Tibial artery (tissue), 4 donors: ENCODE data around the gene DPP4.

Source experiments
- DNase-seq, 2 donors: peaks; one replicate each; pipeline ENCODE4 v3.0.0-alpha.2; 2019
- H3K27ac ChIP-seq, 2 donors: fragments of 200-600 bp; sonication (generic) in 1 of 2; 1 replicate in 1 of 2; 2 replicates in 1 of 2; pipeline ENCODE4 v1.5.1; 2018 to 2019; ENCODE audit warnings: mild to moderate bottlenecking in 1 of 2
- H3K27me3 ChIP-seq, 2 donors: fragments of 200-600 bp; sonication (generic) in 1 of 2; one replicate each; pipeline versions ENCODE4 v1.5.1 to v1.6.0; 2016 to 2019
- H3K36me3 ChIP-seq, 3 donors: fragments of 200-600 bp; sonication (generic) in 2 of 3; one replicate each; pipeline ENCODE4 v1.5.1; 2016 to 2019; ENCODE audit warnings: mild to moderate bottlenecking in 2 of 3
- H3K4me1 ChIP-seq, 4 donors: fragments of 200-600 bp; sonication (generic) in 2 of 4; 1 replicate in 3 of 4; 2 replicates in 1 of 4; pipeline ENCODE4 v1.5.1; 2016 to 2019
- H3K4me3 ChIP-seq, 2 donors: fragments of 200-600 bp; sonication (generic) in 1 of 2; 1 replicate in 1 of 2; 2 replicates in 1 of 2; pipeline ENCODE4 v1.5.1; 2018 to 2019; ENCODE audit warnings: mild to moderate bottlenecking in 2 of 2
- H3K9me3 ChIP-seq, 3 donors: fragments of 200-600 bp; sonication (generic) in 1 of 3; one replicate each; pipeline ENCODE4 v1.5.1; 2016 to 2019
- CTCF ChIP-seq, 2 experiments: fragments of 200-600 bp in 1 of 2; fragments of 450-650 bp in 1 of 2; IDR thresholded peaks; one replicate each; pipeline ENCODE4 v1.5.1; 2017 to 2019; ENCODE audit warnings: antibody characterized with exemption in 2 of 2, mild to moderate bottlenecking in 1 of 2, moderate library complexity in 1 of 2
- intact Hi-C: fragments of 100-400 bp; cut with DNase I; formaldehyde crosslinking; loops from one replicate; pipeline ENCODE4 v1.15.0; 2023; ENCODE audit warnings: low total_unique reads

The DPP4 gene

GRCh38 chr2:162084536-162084935 is 10.5 kb upstream of the DPP4 start:
- H3K4me3 ChIP-seq: no peak overlapping the region
- DNase-seq: no peak
- H3K36me3 ChIP-seq: no peaks in the 10 kb centered on the region
- H3K9me3 ChIP-seq: peaks cover 0 to 4% (median 2%) of the 10 kb centered on the region in 3 donors
- no peak for TF ChIP-seq CTCF (IDR thresholded peaks at IDR 0.05)
- H3K4me1 ChIP-seq: no peaks in the 10 kb centered on the region
- intact Hi-C loops: no loop called here
- no peaks in the 10 kb centered on the region for H3K27me3 ChIP-seq
- H3K27ac ChIP-seq: no peak overlapping the region

- no peak for DNase-seq
- no peak overlapping the region for H3K4me3 ChIP-seq
- intact Hi-C loops: no loop called here
- no peaks in the 10 kb centered on the region for H3K36me3 ChIP-seq
- H3K4me1 ChIP-seq: no peaks in the 10 kb centered on the region
- H3K27me3 ChIP-seq: no peaks in the 10 kb centered on the region
- H3K27ac ChIP-seq: no peak overlapping the region
- H3K9me3 ChIP-seq: peaks cover 0 to 13% (median 12%) of the 10 kb centered on the region in 3 donors
- TF ChIP-seq CTCF (IDR thresholded peaks at IDR 0.05): no peak
These were observed 8.7 kb upstream of the DPP4 start for GRCh38 chr2:162082681-162083080.

GRCh38 chr2:162082036-162082435 is 8.0 kb upstream of the DPP4 start:
- no peak overlapping the region for H3K27ac ChIP-seq
- no peaks in the 10 kb centered on the region for H3K4me1 ChIP-seq
- peaks cover 0 to 13% (median 12%) of the 10 kb centered on the region in 3 donors for H3K9me3 ChIP-seq
- no peak for DNase-seq
- no peaks in the 10 kb centered on the region for H3K36me3 ChIP-seq
- intact Hi-C loops: no loop called here
- H3K27me3 ChIP-seq: no peaks in the 10 kb centered on the region
- TF ChIP-seq CTCF (IDR thresholded peaks at IDR 0.05): no peak
- no peak overlapping the region for H3K4me3 ChIP-seq

- Histone ChIP-seq H3K36me3 (no peaks in the 10 kb centered on the region), H3K27ac (no peak overlapping the region), H3K4me3 (no peak overlapping the region), H3K27me3 (peaks cover 0 to 9% of the 10 kb centered on the region in 2 donors), H3K9me3 (peaks cover 0 to 13% (median 12%) of the 10 kb centered on the region in 3 donors), H3K4me1 (peaks cover 0 to under 1% (median 0%) of the 10 kb centered on the region in 4 donors)
- intact Hi-C loops: no loop called here
- no peak for TF ChIP-seq CTCF (IDR thresholded peaks at IDR 0.05)
- DNase-seq: no peak
These were observed 5.5 kb upstream of the DPP4 start for GRCh38 chr2:162079514-162079913.

- TF ChIP-seq CTCF (IDR thresholded peaks at IDR 0.05): no peak
- peaks cover 0 to 25% of the 10 kb centered on the region in 2 donors for H3K27me3 ChIP-seq
- H3K4me1 ChIP-seq: peaks cover 0 to 16% (median 7%) of the 10 kb centered on the region in 4 donors
- no peak overlapping the region for H3K4me3 ChIP-seq
- DNase-seq: no peak
- no peaks in the 10 kb centered on the region for H3K36me3 ChIP-seq
- H3K9me3 ChIP-seq: peaks cover 0 to 13% (median 12%) of the 10 kb centered on the region in 3 donors
- intact Hi-C loops: no loop called here
- H3K27ac ChIP-seq: no peak overlapping the region
These were observed 1.7 kb upstream of the DPP4 start for GRCh38 chr2:162075689-162076132.
